NOMO-1 treated with DMSO at 0.1 percent for 48 hours (cell line): Measurements from ENCODE around the gene DCANP1.
"Not testable (repeated sequence)": the region's sequence is repeated elsewhere in the genome, so short reads cannot be mapped to it uniquely, and the experiment has no call there.

Experiments
- DNase-seq: peaks from one replicate; lab custom pipeline; 2025; ENCODE audit not compliant: unreplicated experiment; lab: John Stamatoyannopoulos, UW

Gene DCANP1

GRCh38 chr5:135447298-135447929 is at the start of gene DCANP1:
DCANP1 (minus strand) TSS chr5:135447348; CDS start chr5:135447108, 240 bp downstream.
- DNase-seq = no peak

- DNase-seq = not testable (repeated sequence)
Measured at GRCh38 chr5:135495531-135495930, 48.4 kb upstream of the DCANP1 start.

- DNase-seq = no peak
Measured at GRCh38 chr5:135494196-135494595, 47.0 kb upstream of the DCANP1 start.

- DNase-seq = peak; percentile 84
Measured at GRCh38 chr5:135493406-135494180, 46.4 kb upstream of the DCANP1 start.

- no peak for DNase-seq
Measured at GRCh38 chr5:135492319-135492626, 45.1 kb upstream of the DCANP1 start.

- DNase-seq = no peak
Measured at GRCh38 chr5:135491552-135492318, 44.6 kb upstream of the DCANP1 start.

GRCh38 chr5:135491038-135491551 is 43.9 kb upstream of the DCANP1 start:
- no peak for DNase-seq

- DNase-seq = no peak
Measured at GRCh38 chr5:135490245-135491037, 43.3 kb upstream of the DCANP1 start.

GRCh38 chr5:135489466-135490244 is 42.5 kb upstream of the DCANP1 start:
- no peak for DNase-seq

GRCh38 chr5:135488727-135489465 is 41.7 kb upstream of the DCANP1 start:
- DNase-seq = no peak

GRCh38 chr5:135487839-135488514 is 40.8 kb upstream of the DCANP1 start:
- no peak for DNase-seq

GRCh38 chr5:135487037-135487395 is 39.9 kb upstream of the DCANP1 start:
- no peak for DNase-seq

GRCh38 chr5:135486131-135487036 is 39.2 kb upstream of the DCANP1 start:
- DNase-seq = no peak

GRCh38 chr5:135484674-135485086 is 37.5 kb upstream of the DCANP1 start:
- no peak for DNase-seq

- DNase-seq = no peak
Measured at GRCh38 chr5:135483254-135483653, 36.1 kb upstream of the DCANP1 start.

GRCh38 chr5:135482381-135482933 is 35.3 kb upstream of the DCANP1 start:
- no peak for DNase-seq

GRCh38 chr5:135481909-135482311 is 34.8 kb upstream of the DCANP1 start:
- no peak for DNase-seq

- peak; percentile 50 for DNase-seq
Measured at GRCh38 chr5:135481387-135481786, 34.2 kb upstream of the DCANP1 start.
